Cardiac fibroblast (primary cell): ENCODE measurements around the gene SSRP1.

Experiments
- DNase-seq, 2 donors: peaks; one replicate each; pipeline versions ENCODE4 v3.0.0 to v3.0.0-alpha.2; 2010; ENCODE audit warnings: low read depth in 2 of 2
- H3K4me3 ChIP-seq, 2 donors: replicated peaks in 1 of 2; 1 replicate in 1 of 2; 2 replicates in 1 of 2; pipeline ENCODE4 v1.5.1; 2011; ENCODE audit warnings: low read depth in 2 of 2, low read length in 2 of 2, mild to moderate bottlenecking in 2 of 2, moderate library complexity in 1 of 2
- TF ChIP-seq, protein P1 (sequence below): IDR thresholded peaks from one replicate; pipeline ENCODE4 v1.5.1; 2011; ENCODE audit warnings: low read depth, mild to moderate bottlenecking, low read length, inconsistent platforms

Gene SSRP1

GRCh38 chr11:57335343-57336110 is at the start of gene SSRP1:
TSS of gene SSRP1 (minus strand) at chr11:57335892. CDS start at chr11:57335121, 771 bp downstream.
- DNase-seq, result peak; percentile 84 to 88
- TF ChIP-seq, protein P1, sequence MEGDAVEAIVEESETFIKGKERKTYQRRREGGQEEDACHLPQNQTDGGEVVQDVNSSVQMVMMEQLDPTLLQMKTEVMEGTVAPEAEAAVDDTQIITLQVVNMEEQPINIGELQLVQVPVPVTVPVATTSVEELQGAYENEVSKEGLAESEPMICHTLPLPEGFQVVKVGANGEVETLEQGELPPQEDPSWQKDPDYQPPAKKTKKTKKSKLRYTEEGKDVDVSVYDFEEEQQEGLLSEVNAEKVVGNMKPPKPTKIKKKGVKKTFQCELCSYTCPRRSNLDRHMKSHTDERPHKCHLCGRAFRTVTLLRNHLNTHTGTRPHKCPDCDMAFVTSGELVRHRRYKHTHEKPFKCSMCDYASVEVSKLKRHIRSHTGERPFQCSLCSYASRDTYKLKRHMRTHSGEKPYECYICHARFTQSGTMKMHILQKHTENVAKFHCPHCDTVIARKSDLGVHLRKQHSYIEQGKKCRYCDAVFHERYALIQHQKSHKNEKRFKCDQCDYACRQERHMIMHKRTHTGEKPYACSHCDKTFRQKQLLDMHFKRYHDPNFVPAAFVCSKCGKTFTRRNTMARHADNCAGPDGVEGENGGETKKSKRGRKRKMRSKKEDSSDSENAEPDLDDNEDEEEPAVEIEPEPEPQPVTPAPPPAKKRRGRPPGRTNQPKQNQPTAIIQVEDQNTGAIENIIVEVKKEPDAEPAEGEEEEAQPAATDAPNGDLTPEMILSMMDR, result no peak
- H3K4me3 ChIP-seq, result peak within 1 kb of the TSS; percentile 78 to 85

DNA sequence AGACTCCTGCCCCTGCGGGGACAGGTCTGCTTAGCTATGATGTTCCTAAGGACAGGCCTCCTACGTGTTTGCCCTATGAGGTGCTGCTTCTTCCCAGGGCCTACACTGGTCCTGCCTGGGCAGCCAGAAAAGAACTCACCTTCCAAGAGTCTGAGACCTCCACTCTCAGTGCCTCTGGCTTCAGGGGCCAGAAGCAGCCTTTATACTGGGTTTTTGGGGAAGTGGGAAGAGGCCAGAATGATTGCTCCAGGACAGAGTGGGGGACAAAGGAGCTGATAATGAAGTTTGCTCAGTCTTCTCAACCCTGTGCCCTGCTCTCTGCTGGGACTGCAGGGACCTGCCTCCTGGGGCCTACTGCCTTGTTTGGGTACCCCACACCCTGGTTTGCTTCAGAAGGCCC is 45.3 kb upstream of the SSRP1 start, which contains the start of gene PRG3:
Gene PRG3, minus strand, starts transcription at position 176 of the 400 bp plus-strand sequence. CDS start 442 bp downstream, outside the sequence.
- TF ChIP-seq, protein P1, result no peak
- DNase-seq, result no peak
- H3K4me3 ChIP-seq, result no peak within 1 kb of the TSS

DNA sequence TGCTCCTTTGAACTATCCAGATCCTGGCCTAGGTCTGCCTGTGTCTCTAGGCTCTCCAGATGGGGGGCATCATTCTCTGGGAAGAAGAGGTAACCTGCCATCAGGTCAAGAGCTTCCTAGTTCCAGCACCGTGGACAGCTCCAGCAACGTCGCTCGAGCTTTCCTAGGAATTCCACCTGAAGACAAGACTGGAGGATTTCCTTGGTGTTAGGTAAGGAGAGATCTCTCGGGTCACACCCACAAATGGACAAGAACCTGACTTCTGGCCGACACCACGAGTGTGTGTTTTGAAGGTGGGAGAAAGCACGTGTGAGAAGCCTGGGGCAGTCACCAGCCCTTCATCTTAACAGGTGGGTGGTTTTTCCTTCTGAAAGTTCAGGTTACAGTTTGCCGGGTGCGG is 44.0 kb upstream of the SSRP1 start:
- DNase-seq, result peak; percentile 22 to 24
- TF ChIP-seq, protein P1, result no peak
- H3K4me3 ChIP-seq, result no peak overlapping the region

- TF ChIP-seq, protein P1, result no peak
- no peak for DNase-seq
- no peak overlapping the region for H3K4me3 ChIP-seq
Observed at GRCh38 chr11:57378186-57378585, 42.5 kb upstream of the SSRP1 start.

DNA sequence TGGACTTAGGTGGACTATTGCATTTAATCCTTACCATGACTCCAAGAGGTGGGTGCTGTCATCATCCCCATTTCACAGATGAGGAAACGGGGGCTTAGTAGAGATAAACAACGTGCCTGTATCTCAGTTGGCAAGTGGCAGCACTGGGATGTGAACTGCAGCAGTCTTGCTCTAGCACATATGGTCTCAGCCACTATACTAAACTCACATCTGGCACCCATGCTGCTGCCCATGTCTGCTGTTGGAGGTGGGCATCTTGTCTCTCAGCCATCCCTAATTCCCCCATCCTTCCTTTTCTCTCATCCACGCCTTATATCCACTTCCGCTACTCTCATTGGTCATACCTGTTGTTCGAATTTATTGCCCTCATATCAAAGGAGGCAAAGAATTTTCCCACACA is 41.4 kb upstream of the SSRP1 start:
- no peak for DNase-seq
- H3K4me3 ChIP-seq, result no peak overlapping the region
- TF ChIP-seq, protein P1, result no peak

DNA sequence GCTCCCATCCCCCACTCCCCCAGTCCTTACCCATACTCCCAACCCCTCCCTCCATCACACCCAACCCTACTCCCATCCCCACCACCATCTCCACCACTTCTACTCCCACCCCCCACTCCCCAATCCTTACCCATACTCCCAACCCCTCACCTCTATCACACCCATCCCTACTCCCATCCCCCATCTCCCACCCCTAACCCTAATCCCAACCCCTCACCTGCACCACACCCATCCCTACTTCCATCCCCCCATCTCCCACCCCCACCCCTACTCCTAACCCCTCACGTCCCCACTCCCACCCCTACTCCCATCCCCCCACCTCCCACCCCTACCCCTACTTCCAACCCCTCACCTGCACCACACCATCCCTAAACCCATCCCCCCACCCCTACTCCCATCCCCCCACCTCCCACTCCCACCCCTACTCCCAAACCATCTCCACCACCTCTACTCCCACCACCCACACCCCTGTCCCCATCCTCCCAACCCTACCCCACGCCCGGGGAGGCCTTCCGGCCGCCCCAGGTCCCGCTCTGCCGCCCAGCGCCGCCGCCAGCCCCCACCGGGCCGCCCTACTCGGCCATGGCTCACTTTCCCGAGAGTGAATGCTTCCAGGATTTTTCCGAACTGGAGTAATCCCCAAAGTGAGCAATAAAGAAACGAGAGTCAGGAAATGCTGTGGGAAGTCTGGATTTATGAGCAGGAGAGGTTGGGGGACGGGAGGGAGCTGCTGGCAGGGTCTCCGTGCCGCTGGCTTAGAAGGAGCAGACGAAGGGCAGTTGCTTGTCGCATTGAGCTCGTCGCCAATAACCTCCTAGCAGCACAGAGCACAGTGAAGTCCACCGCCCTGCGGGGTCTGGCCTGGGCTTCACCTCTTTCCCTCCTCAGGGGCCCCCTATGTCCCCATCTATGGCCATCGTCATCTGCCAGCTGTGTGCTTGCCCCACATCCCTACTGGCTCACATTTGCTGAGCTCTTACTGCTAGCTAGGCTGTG is 40.7 kb upstream of the SSRP1 start:
- TF ChIP-seq, protein P1, result no peak
- no peak for DNase-seq
- H3K4me3 ChIP-seq, result no peak overlapping the region
